GM18517 (cell line): Measurements from ENCODE around the gene SCN4B.
"Not testable (repeated sequence)": the region's sequence is repeated elsewhere in the genome, so short reads cannot be mapped to it uniquely, and the experiment has no call there.

Experiments
- ATAC-seq: cut with Tn5 transposase; IDR thresholded peaks from one replicate; pipeline ENCODE4 v1.9.1; 2021; ENCODE audit warnings: mild to moderate bottlenecking, moderate library complexity; ENCODE audit not compliant: unreplicated experiment

Gene SCN4B, protein sequence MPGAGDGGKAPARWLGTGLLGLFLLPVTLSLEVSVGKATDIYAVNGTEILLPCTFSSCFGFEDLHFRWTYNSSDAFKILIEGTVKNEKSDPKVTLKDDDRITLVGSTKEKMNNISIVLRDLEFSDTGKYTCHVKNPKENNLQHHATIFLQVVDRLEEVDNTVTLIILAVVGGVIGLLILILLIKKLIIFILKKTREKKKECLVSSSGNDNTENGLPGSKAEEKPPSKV

DNA sequence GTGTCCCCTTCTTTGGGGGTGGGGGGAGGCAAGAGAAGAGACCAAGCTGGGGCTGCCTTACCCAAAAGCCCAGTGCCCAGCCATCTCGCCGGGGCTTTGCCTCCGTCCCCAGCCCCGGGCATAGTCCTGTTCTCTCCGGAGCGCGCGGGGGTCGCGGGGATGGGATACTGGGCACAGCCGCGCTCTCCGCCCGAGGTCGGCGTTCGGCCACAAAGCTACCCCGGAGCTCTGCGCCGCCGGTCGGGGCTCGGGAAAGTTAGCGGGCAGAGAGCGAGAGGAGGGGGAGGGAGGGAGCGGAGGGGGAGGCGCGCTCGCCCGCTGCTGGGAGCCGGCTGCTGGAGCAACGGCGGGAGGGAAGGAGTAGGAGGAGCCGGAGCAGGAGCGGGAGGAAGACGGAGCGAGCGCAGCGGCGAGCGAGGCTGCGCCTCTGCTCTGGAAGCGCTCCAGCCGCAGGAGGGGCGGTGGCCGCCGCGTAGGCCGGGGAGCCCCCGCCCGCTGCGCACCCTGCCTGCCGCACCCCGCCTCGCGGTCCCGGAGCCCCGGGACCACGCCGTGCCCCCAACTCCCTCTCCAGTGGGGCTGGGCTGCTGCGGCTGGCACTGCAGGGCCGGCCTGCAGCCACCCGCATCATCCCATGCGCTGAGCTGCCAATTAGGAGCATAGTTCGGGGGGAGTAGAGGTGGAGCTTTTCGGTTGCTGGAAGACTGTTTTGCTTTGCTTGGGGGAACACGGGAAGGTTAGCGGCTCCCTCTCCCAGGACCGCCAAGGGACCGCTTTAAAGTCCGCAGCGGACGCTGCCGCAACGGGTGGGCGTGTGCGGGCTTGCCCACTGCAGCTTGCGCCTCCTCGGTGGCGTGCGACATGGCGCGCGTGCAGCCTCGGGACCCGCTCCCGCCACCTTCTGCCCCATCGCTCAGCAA, at the start of gene SCN4B:
TSS of gene SCN4B (minus strand) at position 272 of the 920 bp plus-strand sequence. CDS start at position 122, 150 bp downstream.
- no peak for ATAC-seq

DNA sequence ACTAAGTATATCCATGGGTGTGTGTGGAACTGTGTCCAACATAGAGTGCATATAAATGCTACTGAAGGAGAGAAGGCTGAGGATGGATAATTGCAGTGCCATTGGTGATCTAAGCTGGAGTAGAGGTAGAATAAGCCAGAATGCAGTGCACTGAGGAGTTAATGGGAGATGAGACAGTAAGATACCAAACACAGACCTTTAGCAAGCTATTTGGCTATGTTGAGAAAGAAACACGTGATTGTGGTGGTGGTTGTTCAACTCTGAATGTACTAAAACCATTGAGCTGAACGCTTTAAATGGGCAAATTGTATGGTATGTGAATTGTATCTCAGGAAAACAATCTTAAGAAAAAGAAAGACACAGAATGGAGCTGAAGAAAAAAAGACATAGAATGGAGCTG, 49.3 kb upstream of the SCN4B start:
- ATAC-seq = no peak

DNA sequence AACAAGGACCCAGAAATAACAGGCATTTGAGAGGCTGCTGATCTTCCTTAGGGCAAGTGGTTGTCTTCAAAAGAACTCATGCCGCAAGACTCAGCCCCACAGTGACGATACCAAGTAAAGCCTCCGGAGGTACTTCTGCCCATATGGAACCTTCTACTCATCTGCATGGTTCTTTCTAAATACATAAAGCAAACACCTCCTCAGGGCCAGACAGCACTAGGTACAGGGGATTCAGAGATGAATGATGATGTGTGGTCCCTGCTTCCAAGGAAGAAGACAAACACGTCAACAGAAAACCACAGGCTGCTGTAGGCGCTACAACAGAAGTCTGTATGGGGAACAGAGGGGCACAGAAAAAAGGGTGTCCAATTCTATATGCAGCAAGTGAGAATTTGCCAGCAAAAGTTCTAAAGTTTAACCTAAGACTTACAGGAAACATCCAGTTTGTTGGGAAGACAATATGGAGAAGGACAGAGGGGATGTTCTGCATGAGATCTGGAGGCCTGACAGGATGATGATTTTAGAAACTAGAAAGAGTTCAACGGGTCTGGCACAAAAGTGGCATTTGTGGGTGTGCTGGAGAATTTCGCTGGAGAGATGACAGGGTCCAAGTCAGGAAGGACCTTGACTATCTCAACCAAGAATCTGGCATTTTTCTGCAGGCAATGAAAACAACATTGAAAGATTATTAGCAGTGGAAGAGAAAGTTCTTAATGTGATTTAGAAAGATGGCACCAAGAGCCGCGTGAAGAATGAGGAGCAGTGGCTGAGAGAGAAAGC, 48.5 kb upstream of the SCN4B start:
- no peak for ATAC-seq

DNA sequence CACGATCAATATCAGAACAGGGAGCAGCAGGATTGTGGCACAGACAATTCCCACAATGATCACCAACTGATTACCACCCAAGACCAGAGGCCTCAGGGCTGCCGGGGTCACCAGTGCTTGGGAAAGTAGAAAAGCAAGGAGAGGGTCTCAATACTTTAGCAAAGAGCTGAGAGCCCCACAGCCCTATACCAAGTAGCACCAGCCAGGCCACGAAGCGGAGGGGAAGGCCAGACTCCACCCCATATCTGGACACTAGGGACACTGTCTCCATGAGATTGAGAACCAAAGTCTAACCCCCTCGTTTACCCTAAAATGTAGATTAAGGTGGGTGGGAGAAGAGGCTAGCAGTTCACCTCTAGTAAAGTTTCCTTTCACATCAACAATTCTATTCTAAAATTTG, 47.9 kb upstream of the SCN4B start:
- ATAC-seq = no peak

DNA sequence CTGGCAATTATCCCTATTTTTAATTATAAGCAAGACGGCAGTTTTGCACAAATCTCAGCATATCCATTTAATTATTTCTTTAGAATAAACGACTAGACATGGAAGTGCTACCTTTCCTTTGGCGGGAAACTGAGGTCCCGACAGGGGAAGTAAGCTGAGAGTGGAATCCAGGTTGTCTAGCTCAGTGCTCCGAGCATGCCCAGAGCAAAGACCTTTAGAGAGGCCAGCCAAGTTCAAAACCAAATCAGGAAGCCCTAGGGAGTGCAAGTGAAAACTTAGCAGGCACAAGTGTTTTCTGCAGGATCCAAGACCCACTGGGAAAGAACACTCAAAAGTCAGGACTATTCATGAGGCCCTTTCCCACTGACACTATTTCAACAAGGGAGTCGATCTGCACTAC, 46.5 kb upstream of the SCN4B start:
- no peak for ATAC-seq

DNA sequence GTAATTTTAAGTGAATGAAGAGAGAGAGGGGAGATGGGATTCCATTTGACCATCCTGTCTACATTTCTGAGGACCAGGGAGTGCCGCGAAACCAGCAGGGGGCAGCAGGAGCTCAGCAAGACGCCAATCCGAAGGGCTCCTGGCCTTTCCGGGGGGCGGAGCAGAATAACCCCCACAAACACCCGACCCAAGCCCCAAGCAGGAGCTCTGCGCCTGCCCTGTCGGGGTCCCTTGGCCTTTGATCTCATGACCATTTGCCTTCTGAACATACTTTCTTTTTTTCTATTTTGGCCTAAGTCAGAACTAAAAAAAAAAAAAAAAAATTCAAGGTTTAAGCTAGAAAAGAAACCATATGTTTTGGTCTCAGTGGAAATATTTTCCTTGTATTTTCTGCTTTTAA, 45.7 kb upstream of the SCN4B start:
- no peak for ATAC-seq

DNA sequence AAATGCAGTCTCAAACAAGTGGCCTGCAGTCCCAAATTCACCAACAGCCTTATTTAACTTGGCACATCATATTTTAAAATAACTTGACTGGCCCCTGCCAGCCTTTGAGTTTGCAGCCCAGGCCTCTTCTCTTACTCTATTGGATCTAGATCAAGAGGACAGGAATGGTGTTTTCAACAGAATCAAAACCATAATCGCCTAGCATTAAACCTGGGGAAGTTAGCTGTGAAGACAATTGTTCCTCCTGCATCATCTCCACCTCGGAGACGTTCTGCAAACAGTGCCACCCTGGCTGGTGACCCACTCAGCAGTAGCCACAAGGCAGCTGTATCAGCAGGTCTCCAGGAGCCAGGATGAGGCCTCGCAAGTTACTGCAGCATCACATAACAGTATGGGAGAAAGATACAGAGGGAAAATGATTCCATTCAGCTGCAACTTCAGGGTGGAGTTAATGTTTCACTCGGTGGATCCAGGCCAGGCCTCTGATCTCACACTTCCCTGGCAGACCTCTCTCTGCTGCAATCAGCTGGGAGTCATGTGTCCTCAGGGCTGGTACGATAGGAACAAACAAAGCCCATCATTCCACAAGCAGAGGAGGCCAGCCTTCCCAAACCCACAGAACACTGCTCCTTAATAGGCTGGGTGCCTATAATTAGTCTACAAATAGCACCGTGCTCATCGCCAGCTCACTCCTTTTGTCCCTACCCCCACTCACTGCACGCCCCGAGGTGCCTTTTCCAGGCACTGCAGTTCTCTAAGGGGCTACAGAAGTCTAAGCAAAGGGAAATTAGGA, 42.4 kb upstream of the SCN4B start:
- no peak for ATAC-seq

DNA sequence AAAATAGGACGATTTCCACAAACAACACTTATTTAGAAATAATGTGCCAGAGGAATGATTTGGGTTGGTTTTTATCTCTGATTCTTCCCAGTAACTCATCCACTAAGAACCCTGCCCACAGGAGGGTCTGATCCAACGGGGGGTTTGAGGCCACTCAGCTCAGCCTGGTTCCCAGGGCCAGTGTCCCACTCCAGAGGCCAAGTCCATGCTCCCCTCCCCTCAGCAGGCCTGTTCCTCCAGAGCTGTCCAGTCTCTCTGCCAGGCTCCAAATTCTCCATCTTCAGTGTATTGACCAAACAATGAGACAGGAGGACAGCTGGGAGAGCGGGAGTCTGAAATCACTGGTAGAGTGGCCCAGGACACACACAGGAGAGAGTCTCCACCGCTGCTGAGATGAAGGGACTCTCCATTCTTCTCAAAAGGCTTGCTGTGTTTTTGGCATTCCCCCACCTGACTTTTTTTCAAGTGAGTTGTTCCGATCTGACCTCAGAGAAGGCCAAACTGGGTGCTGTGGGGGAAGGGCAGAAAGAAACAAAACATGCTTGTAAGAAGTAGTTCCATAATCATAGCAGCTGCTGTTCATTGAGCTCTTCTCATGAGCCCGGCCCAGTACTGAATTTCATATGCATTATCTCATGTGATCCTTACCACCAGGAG, 41.4 kb upstream of the SCN4B start:
- no peak for ATAC-seq

DNA sequence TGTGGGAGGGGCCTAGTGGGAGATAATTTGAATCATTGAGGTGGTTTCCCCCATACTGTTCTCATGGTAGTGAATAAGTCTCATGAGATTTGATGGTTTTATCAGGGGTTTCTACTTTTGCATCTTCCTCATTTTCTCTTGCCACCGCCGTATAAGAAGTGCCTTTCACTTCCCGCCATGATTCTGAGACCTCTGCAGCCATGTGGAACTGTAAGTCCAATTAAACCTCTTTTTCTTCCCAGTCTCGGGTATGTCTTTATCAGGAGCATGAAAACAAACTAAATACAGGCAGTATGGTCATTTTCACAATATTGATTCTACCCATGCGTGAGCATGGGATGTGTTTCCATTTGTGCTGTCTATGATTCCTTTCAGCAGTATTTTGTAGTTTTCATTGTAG, 40.2 kb upstream of the SCN4B start:
- not testable (repeated sequence) for ATAC-seq

DNA sequence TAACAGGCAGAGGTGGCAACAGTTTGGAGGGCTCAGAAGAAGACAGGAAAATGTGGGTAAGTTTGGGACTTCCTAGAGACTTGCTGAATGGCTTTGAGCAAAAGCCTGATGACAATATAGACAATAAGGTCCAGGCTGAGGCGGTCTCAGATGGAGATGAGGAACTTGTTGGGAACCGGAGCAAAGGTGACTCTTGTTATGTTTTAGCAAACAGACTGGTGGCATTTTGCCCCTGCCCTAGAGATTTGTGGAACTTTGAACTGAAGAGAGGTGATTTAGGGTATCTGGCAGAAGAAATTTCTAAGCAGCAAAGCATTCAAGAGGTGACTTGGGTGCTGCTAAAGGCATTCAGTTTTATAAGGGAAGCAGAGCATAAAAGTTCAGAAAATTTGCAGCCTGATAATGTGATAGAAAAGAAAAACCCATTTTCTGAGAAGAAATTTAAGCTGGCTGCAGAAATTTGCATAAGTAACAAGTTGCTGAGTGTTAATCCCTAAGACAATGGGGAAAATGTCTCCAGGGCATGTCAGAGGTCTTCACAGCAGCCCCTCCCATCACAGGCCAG, 38.4 kb upstream of the SCN4B start:
- ATAC-seq = not testable (repeated sequence)

DNA sequence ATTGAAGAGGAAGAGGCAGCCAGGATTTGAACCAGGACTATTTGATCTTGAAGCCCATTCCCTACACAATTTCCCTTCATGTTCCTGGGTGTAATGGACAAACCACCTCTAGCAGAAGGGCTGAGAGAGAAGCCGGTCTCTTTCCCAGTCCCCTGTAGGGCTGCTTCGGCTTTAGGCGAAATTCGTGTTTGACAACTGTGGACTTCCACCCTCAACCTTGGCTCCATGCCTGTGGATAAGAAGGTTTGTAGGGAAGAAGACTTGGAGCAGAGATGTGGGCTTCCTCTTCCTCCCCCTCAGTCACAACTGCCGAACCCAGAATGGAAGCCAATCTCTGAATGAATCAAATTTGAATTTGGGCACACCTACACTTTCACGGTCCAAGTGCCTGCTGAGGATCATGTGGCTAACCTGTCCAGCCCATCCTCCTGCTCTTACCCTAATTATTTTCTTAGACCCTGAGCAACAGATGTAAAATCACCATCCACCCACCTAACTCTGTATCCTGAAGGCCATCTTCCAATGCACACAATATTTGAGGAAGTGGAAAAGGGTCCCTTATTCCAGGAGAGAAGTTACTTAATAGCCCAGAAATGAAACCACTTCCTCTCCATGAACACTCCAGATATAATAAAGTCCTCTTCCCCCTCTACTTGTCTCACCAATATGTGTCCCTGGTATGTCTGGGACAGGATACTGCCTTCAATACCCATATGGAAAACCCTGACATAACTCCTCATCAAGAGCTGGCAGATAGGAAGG, 33.9 kb upstream of the SCN4B start:
- ATAC-seq = no peak

DNA sequence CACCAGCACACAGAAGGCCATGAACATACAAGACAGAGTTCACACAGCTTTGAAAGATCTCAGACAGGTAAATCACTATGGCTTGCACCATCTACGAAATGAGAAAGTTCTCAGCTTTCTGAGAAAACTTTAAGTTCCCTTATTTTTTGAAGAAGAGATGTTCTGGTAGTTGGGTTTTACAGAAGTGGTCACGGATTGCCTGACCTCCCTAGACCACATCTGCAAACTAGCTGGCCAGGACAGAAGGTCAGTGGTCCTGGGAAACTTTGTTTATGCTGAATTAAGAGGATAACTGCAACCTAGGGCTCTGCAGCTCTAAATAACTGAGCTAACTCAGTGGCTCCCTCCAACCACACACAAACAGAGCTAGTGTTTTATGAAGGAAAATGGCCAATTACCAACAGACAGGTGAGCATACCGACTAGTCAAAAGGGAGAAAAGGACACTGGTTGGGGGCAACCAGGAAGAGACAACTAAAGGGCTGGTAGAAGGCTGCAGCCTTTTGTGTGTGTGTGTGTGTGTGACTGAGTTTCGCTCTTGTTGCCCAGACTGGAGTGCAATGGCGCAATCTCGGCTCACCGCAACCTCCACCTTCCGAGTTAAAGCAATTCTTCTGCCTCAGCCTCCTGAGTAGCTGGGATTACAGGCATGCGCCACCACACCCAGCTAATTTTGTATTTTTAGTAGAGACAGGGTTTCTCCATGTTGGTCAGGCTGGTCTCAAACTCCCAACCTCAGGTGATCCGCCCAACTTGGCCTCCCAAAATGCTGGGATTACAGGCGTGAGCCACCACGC, 32.4 kb upstream of the SCN4B start:
- ATAC-seq = no peak

DNA sequence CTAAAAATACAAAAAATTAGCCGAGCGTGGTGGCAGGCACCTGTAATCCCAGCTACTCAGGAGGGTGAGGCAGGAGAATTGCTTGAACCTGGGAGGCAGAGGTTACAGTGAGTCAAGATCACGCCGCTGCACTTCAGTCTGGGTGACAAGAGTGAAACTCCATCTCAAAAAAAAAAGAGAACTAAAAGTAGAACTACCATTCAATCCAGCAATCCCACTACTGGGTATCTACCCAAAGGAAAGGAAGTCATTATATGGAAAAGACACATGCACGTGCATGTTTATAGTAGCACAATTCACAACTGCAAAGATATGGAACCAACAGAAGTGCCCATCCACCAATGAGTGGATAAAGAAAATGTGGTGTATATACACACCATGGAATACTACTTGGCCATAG, 31.1 kb upstream of the SCN4B start:
- ATAC-seq = not testable (repeated sequence)

DNA sequence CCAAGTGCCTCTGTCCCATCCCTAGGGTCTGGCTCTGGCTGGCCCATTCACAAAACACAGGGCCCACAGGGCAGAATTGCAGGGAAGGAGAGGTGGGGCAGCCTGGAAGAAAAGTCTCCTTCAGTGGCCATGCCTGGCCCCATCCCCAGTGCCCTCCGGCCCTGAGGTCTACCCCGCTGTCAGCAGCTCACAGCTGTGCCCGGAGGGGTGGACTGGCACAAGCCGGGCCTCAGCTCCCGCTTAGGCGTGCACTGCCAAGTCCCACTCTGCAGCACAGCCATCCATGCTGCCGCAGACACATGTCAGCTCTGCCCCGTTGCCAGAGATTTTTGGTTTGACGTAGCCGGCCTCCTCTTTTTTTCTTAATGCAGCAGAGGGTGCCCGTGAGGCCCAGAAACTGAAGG, 27.7 kb upstream of the SCN4B start:
- ATAC-seq = no peak

DNA sequence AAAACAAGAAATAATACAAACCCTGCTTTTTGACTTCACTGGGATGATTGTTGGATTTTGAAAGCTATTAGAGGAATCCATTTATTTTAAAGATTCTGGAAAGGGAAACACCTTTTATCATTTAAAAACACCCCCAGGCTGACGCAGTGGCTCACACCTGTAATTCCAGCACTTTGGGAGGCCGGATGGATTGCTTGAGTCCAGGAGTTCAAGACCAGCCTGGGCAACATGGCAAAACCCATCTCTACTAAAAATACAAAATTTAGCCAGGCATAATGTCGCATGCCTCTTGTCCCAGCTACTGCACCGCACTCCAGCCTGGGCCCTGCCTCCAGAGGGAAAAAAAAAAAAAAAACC, 24.1 kb upstream of the SCN4B start:
- no peak for ATAC-seq

DNA sequence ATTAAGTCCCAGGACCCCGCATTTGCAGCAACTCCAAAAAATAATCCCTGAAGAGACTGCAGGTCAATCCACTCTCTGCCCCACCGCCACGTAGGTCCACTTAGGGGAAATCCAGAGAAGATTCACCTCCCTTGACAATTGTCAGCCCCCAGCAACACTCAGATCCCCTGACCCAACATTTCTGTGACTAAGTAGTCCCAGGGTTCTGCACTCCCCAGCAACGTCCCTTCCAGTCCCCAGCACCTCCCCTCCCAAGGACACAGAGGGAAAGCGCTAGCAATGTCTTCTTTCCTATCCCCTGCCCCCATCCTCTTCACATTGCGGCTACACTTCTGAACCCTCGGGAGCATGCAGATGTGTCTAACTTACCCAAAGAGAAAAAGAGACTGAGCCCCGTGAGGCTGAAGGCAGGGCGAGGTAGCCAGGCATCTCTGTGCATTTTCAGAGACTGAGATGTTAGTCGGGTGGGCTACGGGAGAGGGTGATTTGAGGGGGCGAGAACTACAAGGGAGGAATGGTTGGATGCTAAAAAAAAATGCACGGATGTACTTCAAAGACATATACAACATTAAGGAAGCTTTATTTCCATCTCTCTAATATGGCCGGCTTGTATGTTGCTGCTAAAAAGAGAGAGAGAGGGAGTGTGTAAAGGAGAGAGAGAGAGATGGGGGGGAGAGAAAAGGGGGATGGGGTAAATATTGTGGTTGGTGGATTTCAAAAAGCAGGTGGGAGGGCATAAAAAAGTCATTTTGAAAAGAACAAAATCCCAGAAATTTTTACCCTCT, 23.6 kb upstream of the SCN4B start, which contains the start of gene SCN2B:
TSS of gene SCN2B (minus strand) at position 647 of the 785 bp plus-strand sequence. CDS start at position 439, 208 bp downstream.
- no peak for ATAC-seq
